Measurements from ENCODE around the gene SLC35D3. TPM values are rescaled to one million over a fixed set of nuclear protein-coding genes. Genes with fewer than 3 reads are reported as not detected.

Gene SLC35D3
- total and polyA plus RNA-seq, 7 donors, result 0.16 to 1.4 (median 0.95) TPM; not detected in 2

DNA sequence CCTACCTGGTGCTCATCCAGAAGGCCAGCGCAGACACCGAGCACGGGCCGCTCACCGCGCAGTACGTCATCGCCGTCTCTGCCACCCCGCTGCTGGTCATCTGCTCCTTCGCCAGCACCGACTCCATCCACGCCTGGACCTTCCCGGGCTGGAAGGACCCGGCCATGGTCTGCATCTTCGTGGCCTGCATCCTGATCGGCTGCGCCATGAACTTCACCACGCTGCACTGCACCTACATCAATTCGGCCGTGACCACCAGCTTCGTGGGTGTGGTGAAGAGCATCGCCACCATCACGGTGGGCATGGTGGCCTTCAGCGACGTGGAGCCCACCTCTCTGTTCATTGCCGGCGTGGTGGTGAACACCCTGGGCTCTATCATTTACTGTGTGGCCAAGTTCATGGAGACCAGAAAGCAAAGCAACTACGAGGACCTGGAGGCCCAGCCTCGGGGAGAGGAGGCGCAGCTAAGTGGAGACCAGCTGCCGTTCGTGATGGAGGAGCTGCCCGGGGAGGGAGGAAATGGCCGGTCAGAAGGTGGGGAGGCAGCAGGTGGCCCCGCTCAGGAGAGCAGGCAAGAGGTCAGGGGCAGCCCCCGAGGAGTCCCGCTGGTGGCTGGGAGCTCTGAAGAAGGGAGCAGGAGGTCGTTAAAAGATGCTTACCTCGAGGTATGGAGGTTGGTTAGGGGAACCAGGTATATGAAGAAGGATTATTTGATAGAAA lies 2.0 kb downstream of the SLC35D3 start:
- Histone ChIP-seq H3K27me3 (peaks cover 36 to 61% (median 48%) of the 10 kb centered on the region in 3 donors), H3K4me3 (no peak overlapping the region), H3K9me3 (no peaks in the 10 kb centered on the region), H3K27ac (no peak overlapping the region), H3K4me1 (peaks cover 0 to 36% (median 35%) of the 10 kb centered on the region in 4 donors), H3K36me3 (no peaks in the 10 kb centered on the region)
- 74 to 83% methylated on average over 40 of the region's 40 CpGs for WGBS, 2 donors
- DNase-seq, result no peak
- intact Hi-C loops (cut with DNase I), result no loop called here
- TF ChIP-seq, protein P1, sequence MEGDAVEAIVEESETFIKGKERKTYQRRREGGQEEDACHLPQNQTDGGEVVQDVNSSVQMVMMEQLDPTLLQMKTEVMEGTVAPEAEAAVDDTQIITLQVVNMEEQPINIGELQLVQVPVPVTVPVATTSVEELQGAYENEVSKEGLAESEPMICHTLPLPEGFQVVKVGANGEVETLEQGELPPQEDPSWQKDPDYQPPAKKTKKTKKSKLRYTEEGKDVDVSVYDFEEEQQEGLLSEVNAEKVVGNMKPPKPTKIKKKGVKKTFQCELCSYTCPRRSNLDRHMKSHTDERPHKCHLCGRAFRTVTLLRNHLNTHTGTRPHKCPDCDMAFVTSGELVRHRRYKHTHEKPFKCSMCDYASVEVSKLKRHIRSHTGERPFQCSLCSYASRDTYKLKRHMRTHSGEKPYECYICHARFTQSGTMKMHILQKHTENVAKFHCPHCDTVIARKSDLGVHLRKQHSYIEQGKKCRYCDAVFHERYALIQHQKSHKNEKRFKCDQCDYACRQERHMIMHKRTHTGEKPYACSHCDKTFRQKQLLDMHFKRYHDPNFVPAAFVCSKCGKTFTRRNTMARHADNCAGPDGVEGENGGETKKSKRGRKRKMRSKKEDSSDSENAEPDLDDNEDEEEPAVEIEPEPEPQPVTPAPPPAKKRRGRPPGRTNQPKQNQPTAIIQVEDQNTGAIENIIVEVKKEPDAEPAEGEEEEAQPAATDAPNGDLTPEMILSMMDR (IDR thresholded peaks at IDR 0.05), result no peak
- TF ChIP-seq POLR2AphosphoS5 (IDR thresholded peaks at IDR 0.05) (no peak), EP300 (IDR thresholded peaks at IDR 0.05) (no peak), POLR2A (IDR thresholded peaks at IDR 0.05) (no peak)

DNA sequence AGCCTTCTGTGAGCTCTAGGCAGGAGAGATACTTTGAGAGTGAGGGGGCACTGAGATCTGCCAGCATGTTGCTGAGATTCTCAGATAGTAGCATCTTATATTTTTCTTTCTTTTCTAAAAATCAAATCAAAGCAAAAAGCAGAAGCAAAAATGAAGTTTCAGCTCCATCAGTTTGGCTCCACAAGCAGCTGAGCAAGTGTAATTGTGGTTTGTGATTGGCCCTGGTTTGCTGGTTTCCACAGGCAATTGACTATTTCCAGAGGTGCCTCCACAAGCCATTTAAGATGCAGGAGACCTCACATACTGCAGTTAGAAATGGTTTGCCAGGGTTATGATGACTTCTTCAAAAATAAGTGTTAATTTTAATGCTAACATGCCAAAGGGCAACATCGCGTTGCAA lies 4.3 kb downstream of the SLC35D3 start:
- WGBS, 2 donors, result 96 to 99% methylated on average over 2 of the region's 2 CpGs
- TF ChIP-seq, protein P1 (IDR thresholded peaks at IDR 0.05), result no peak
- TF ChIP-seq POLR2AphosphoS5 (IDR thresholded peaks at IDR 0.05) (no peak), EP300 (IDR thresholded peaks at IDR 0.05) (no peak), POLR2A (IDR thresholded peaks at IDR 0.05) (no peak)

DNA sequence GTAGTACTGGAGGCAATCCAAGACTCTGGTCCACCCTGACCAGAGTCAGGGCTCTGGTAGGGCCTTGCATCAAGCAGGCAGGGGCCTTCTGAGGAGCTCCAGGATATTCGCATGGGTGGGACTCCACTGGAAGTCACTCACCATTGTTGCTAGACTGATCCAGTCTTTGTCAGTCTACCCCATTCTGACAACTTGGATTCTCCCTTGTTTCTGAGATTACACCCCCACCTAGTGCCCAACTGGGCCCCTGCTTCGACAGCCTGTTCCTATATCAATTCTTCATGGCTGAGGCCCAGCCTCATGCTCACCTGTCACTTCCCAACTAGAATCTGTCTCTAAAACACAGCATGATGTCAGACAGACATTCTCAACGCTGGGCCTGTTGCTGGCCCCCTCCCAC lies 5.2 kb downstream of the SLC35D3 start:
- WGBS, 2 donors, result 82 to 84% methylated on average over 3 of the region's 3 CpGs
- Histone ChIP-seq H3K4me1 (peaks cover 0 to 14% (median 14%) of the 10 kb centered on the region in 4 donors), H3K4me3 (no peak overlapping the region), H3K36me3 (no peaks in the 10 kb centered on the region), H3K27me3 (peaks cover 15 to 30% (median 18%) of the 10 kb centered on the region in 3 donors), H3K27ac (no peak overlapping the region), H3K9me3 (no peaks in the 10 kb centered on the region)
- TF ChIP-seq EP300 (IDR thresholded peaks at IDR 0.05), result no peak
- no peak for TF ChIP-seq POLR2A (IDR thresholded peaks at IDR 0.05)
- TF ChIP-seq, protein P1 (IDR thresholded peaks at IDR 0.05), result no peak
- TF ChIP-seq POLR2AphosphoS5 (IDR thresholded peaks at IDR 0.05), result no peak
- no peak for DNase-seq
- intact Hi-C loops (cut with DNase I), result no loop called here

More for the DNA sequence above, 4.3 kb downstream of the SLC35D3 start:
- DNase-seq, result no peak
- Histone ChIP-seq H3K27ac (no peak overlapping the region), H3K9me3 (no peaks in the 10 kb centered on the region), H3K4me1 (peaks cover 0 to 23% (median 23%) of the 10 kb centered on the region in 4 donors), H3K4me3 (no peak overlapping the region), H3K27me3 (peaks cover 24 to 39% (median 27%) of the 10 kb centered on the region in 3 donors), H3K36me3 (no peaks in the 10 kb centered on the region)
- intact Hi-C loops (cut with DNase I), result no loop called here

DNA sequence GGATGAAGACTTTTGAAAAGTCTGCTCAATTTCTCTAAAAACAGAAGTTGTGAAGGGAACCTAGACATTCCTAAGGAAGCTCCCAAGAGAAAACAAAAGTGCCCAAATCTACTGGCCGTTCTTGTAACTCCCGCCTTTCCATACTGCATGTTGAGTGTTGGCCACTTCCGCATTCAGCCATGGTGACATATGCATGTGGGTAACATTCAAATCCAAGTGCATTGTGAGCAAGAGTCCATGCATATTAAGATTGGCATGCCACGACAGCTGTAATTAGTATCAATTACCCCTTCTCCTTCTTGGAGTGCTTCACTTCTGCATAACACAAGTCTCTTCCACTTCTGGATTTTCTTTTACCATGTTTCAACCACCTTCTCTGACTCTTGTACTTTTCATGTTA lies 8.4 kb downstream of the SLC35D3 start:
- Histone ChIP-seq H3K4me1 (no peaks in the 10 kb centered on the region), H3K4me3 (no peak overlapping the region), H3K27me3 (peaks cover 0 to 3% (median 0%) of the 10 kb centered on the region in 3 donors), H3K9me3 (no peaks in the 10 kb centered on the region), H3K27ac (no peak overlapping the region), H3K36me3 (no peaks in the 10 kb centered on the region)
- intact Hi-C loops (cut with DNase I), result no loop called here
- DNase-seq, result no peak
- TF ChIP-seq POLR2AphosphoS5 (IDR thresholded peaks at IDR 0.05) (no peak), POLR2A (IDR thresholded peaks at IDR 0.05) (no peak), EP300 (IDR thresholded peaks at IDR 0.05) (no peak)
- TF ChIP-seq, protein P1 (IDR thresholded peaks at IDR 0.05), result no peak
- 95 to 96% methylated on average over 4 of the region's 4 CpGs for WGBS, 2 donors

Data from sigmoid colon (tissue), 7 donors.